HG03565 (cell line): Measurements from ENCODE around the gene YEATS2.

Source experiments
- ATAC-seq: cut with Tn5 transposase; IDR thresholded peaks from one replicate; pipeline ENCODE4 v1.9.1; 2021; ENCODE audit warnings: mild to moderate bottlenecking, moderate library complexity; ENCODE audit not compliant: unreplicated experiment

YEATS2 gene

GRCh38 chr3:183828538-183828870, 130.9 kb downstream of the YEATS2 start:
- no peak for ATAC-seq

GRCh38 chr3:183829466-183829865, 131.9 kb downstream of the YEATS2 start:
- ATAC-seq, result no peak

GRCh38 chr3:183830187-183830586, 132.6 kb downstream of the YEATS2 start:
- no peak for ATAC-seq

GRCh38 chr3:183833516-183833915, 135.9 kb downstream of the YEATS2 start:
- ATAC-seq, result no peak

GRCh38 chr3:183837390-183837789, 139.8 kb downstream of the YEATS2 start:
- no peak for ATAC-seq

GRCh38 chr3:183837894-183838293, 140.3 kb downstream of the YEATS2 start:
- no peak for ATAC-seq

GRCh38 chr3:183839751-183840150, 142.2 kb downstream of the YEATS2 start:
- no peak for ATAC-seq

GRCh38 chr3:183844606-183845005, 147.0 kb downstream of the YEATS2 start:
- ATAC-seq, result no peak

GRCh38 chr3:183845090-183845489, 147.5 kb downstream of the YEATS2 start:
- ATAC-seq, result no peak

- ATAC-seq, result no peak
These were observed 148.2 kb downstream of the YEATS2 start for GRCh38 chr3:183845608-183846288.

- ATAC-seq, result no peak
These were observed 156.9 kb downstream of the YEATS2 start for GRCh38 chr3:183854318-183855035.

- no peak for ATAC-seq
These were observed 160.3 kb downstream of the YEATS2 start for GRCh38 chr3:183857863-183858262.
